ENCODE results near the gene ACP2. TPM values are rescaled to one million over a fixed set of nuclear protein-coding genes. Genes with fewer than 3 reads are reported as not detected.

The ACP2 gene
- total and polyA plus RNA-seq, 9 donors, result 14.7 to 25.5 (median 18.7) TPM

DNA sequence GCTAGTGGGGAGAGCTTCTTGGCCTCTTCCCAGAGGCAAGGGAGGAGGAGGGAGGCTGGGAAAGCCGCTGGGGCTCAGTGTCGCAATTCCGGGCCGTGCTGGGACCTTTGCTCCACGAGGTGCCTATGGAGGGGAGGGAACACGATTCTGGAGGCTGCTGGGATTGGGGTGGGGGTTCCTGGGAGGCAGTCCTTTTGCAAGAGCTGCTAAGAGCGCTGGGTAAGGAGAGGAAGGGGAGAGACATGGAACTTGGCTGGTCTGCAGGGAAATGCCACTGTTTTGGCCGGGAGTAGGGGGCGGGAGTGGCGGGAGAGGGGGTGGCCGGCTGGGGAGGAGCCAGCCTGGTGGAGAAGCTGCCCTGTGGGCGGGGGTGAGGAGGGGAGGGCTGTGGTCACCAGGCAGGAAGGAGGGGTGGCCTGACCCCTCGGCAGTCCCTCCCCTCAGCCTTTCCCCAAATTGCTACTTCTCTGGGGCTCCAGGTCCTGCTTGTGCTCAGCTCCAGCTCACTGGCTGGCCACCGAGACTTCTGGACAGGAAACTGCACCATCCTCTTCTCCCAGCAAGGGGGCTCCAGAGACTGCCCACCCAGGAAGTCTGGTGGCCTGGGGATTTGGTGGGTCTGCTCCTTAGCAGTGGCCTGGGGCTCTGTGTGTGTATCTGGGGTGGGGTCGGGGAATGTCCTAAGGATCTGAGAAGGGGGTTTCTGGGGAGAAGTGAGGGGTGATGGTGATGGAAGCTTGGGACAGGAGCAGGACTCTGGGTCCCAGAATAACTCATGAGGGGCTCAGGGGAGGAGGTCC, 9.1 kb upstream of the ACP2 start, which contains the start of gene NR1H3:
NR1H3 (plus strand) TSS at position 480 of the 800 bp plus-strand sequence. CDS start 1,221 bp downstream, outside the sequence.
- WGBS, 3 donors, result 1 to 4% (median 2%) methylated on average over 13 to 15 of the region's 15 CpGs
- Histone ChIP-seq H3K27ac (peak within 1 kb of the TSS; percentile 68 to 75), H3K9me3 (no peaks in the 10 kb centered on the region), H3K36me3 (no peaks in the 10 kb centered on the region), H3K4me3 (peak within 1 kb of the TSS; percentile 38), H3K27me3 (no peaks in the 10 kb centered on the region), H3K4me1 (ENCODE audit: insufficient read depth) (peaks cover 10% of the 10 kb centered on the region)
- intact Hi-C loops (cut with DNase I), result loop anchor here in 2 of 4 donors (5.0 to 10.0 kb wide), 2 partner anchors 75 to 97 kb away; partner anchors contain the start of gene MYBPC3 (in 1 of the 2)
- no peak for TF ChIP-seq POLR2A (IDR thresholded peaks at IDR 0.05)
- TF ChIP-seq, protein P1, sequence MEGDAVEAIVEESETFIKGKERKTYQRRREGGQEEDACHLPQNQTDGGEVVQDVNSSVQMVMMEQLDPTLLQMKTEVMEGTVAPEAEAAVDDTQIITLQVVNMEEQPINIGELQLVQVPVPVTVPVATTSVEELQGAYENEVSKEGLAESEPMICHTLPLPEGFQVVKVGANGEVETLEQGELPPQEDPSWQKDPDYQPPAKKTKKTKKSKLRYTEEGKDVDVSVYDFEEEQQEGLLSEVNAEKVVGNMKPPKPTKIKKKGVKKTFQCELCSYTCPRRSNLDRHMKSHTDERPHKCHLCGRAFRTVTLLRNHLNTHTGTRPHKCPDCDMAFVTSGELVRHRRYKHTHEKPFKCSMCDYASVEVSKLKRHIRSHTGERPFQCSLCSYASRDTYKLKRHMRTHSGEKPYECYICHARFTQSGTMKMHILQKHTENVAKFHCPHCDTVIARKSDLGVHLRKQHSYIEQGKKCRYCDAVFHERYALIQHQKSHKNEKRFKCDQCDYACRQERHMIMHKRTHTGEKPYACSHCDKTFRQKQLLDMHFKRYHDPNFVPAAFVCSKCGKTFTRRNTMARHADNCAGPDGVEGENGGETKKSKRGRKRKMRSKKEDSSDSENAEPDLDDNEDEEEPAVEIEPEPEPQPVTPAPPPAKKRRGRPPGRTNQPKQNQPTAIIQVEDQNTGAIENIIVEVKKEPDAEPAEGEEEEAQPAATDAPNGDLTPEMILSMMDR (IDR thresholded peaks at IDR 0.05), result peak; percentile 28 to 81 (median 71)
- no peak for TF ChIP-seq EP300 (IDR thresholded peaks at IDR 0.05)
- DNase-seq, result peak; percentile 72 to 90 (median 88)

DNA sequence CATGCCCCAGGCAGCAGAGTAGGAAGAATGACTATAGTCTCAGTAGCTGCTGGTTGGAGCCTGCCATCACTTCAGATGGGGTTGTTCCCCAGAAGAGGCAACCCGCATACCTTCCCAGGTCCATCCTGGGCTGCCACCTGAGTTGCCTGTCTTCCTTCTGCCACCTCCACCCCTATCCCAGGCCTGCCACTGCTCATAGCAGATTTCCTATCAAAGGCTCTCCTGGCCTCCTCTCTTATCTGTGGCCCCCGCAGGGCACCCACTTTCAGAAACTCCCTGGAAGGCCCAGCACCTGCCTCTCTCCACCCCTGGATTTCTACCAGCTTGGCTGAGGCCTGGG, 8.5 kb upstream of the ACP2 start:
- no peaks in the 10 kb centered on the region for H3K27me3 ChIP-seq
- WGBS, 3 donors, result 47 to 57% (median 54%) methylated on average over 2 of the region's 2 CpGs
- no peaks in the 10 kb centered on the region for H3K36me3 ChIP-seq
- H3K9me3 ChIP-seq, result no peaks in the 10 kb centered on the region
- TF ChIP-seq EP300 (IDR thresholded peaks at IDR 0.05), result no peak
- no peak for TF ChIP-seq POLR2A (IDR thresholded peaks at IDR 0.05)
- TF ChIP-seq, protein P1 (IDR thresholded peaks at IDR 0.05), result no peak
- H3K27ac ChIP-seq, result peak overlapping the region; percentile 68 to 75
- peak overlapping the region; percentile 38 for H3K4me3 ChIP-seq
- H3K4me1 ChIP-seq (ENCODE audit: insufficient read depth), result peaks cover 10% of the 10 kb centered on the region
- intact Hi-C loops (cut with DNase I), result loop anchor here in 2 of 4 donors (5.0 to 10.0 kb wide), 2 partner anchors 75 to 98 kb away; partner anchors contain the start of gene MYBPC3 (in 1 of the 2)
- DNase-seq, result no peak

DNA sequence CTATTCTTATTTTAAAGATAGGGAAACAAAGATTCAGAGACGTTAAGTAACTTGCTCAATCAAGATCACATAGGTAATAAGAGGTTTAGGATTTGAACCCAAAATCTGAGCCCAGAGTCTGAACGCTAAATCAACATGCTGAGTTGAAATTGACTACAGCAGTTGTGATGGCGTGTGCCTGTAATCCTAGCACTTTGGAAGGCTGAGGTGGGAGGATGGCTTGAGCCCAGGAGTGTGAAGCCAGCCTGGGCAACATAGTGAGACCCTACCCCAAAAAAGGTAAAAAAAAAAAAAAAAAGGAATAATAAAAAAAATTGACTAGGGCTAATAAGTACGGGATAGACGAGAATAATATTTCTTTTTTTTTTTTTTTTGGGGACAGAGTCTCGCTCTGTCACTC, 7.8 kb upstream of the ACP2 start:
- no peak for TF ChIP-seq POLR2A (IDR thresholded peaks at IDR 0.05)
- TF ChIP-seq, protein P1 (IDR thresholded peaks at IDR 0.05), result no peak
- TF ChIP-seq EP300 (IDR thresholded peaks at IDR 0.05), result no peak
- H3K4me3 ChIP-seq, result no peak overlapping the region
- no peaks in the 10 kb centered on the region for H3K9me3 ChIP-seq
- no peak for DNase-seq
- WGBS, 3 donors, result 89 to 92% (median 89%) methylated on average over 6 of the region's 6 CpGs
- intact Hi-C loops (cut with DNase I), result loop anchor here in 2 of 4 donors (5.0 to 10.0 kb wide), 2 partner anchors 74 to 98 kb away; partner anchors contain the start of gene MYBPC3 (in 1 of the 2)
- peaks cover 10% of the 10 kb centered on the region for H3K4me1 ChIP-seq (ENCODE audit: insufficient read depth)
- H3K36me3 ChIP-seq, result no peaks in the 10 kb centered on the region
- H3K27me3 ChIP-seq, result no peaks in the 10 kb centered on the region
- no peak overlapping the region for H3K27ac ChIP-seq

DNA sequence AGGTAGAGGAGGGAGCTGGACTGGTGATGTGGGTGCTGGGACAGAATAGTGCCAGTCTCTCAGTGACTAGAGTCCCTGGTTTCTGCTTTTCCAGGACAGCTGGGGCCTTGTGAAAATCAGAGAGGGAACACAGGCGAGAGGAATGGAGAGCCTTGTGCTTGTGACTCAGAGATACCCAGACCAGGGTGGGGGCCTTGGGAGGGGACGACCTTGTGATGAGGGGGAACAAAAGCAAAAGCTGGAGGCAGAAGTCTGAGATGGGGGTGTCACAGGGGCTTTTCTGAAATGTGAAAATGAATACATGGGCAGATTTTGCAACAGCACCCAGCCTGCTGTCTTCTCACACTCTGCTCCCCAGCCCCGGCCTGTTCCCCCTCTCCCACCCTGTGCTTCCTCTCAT, 5.8 kb upstream of the ACP2 start:
- 23 to 31% (median 25%) methylated on average over 3 of the region's 3 CpGs for WGBS, 3 donors
- H3K9me3 ChIP-seq, result no peaks in the 10 kb centered on the region
- peaks cover 15% of the 10 kb centered on the region for H3K4me1 ChIP-seq (ENCODE audit: insufficient read depth)
- intact Hi-C loops (cut with DNase I), result loop anchor here in 1 of 4 donors (10.0 kb wide), 1 partner anchor 100 kb away; the partner anchor contains the start of gene MYBPC3
- H3K27ac ChIP-seq, result peak overlapping the region; percentile 53 to 83
- H3K36me3 ChIP-seq, result no peaks in the 10 kb centered on the region
- H3K27me3 ChIP-seq, result no peaks in the 10 kb centered on the region
- H3K4me3 ChIP-seq, result no peak overlapping the region
- TF ChIP-seq, protein P1 (IDR thresholded peaks at IDR 0.05), result no peak
- TF ChIP-seq POLR2A (IDR thresholded peaks at IDR 0.05) (no peak), EP300 (IDR thresholded peaks at IDR 0.05) (no peak)
- DNase-seq, result peak in 1 of 5 donors; percentile 56
